Esophagus squamous epithelium (tissue), 5 donors: Measurements from ENCODE around the gene IDS. TPM values are rescaled to one million over a fixed set of nuclear protein-coding genes. Genes with fewer than 3 reads are reported as not detected.

Experiments used
- DNase-seq: peaks from one replicate; lab custom pipeline; 2025; lab: John Stamatoyannopoulos, UW
- H3K27ac ChIP-seq, 4 donors: fragments of 200-600 bp; sonication (generic); one replicate each; pipeline ENCODE4 v1.5.1; 2016 to 2019; ENCODE audit warnings: mild to moderate bottlenecking in 1 of 4
- H3K27me3 ChIP-seq, 4 donors: fragments of 200-600 bp; sonication (generic); 1 replicate in 3 of 4; 2 replicates in 1 of 4; pipeline versions ENCODE4 v1.5.1 to v1.6.0; 2017 to 2021; ENCODE audit warnings: antibody characterized with exemption in 1 of 4
- H3K36me3 ChIP-seq, 3 donors: fragments of 200-600 bp; sonication (generic); one replicate each; pipeline ENCODE4 v1.5.1; 2016 to 2019
- H3K4me1 ChIP-seq, 3 donors: fragments of 200-600 bp; sonication (generic); one replicate each; pipeline ENCODE4 v1.5.1; 2017 to 2019
- H3K4me3 ChIP-seq, 4 donors: fragments of 200-600 bp; sonication (generic); 1 replicate in 3 of 4; 2 replicates in 1 of 4; pipeline ENCODE4 v1.5.1; 2016 to 2019; ENCODE audit warnings: mild to moderate bottlenecking in 2 of 4, moderate library complexity in 1 of 4
- H3K9me3 ChIP-seq, 3 donors: fragments of 200-600 bp; sonication (generic); one replicate each; pipeline ENCODE4 v1.5.1; 2016 to 2019
- CTCF ChIP-seq, 6 experiments: fragments of 450-650 bp in 4 of 6; fragments of 200-600 bp in 2 of 6; sonication (generic) in 2 of 6; IDR thresholded peaks; one replicate each; pipeline ENCODE4 v1.5.1; 2016 to 2019; ENCODE audit warnings: antibody characterized with exemption in 6 of 6, mild to moderate bottlenecking in 4 of 6, moderate library complexity in 4 of 6
- POLR2A ChIP-seq, 4 donors: fragments of 450-650 bp; IDR thresholded peaks; one replicate each; pipeline ENCODE4 v1.6.1; 2017; ENCODE audit warnings: antibody characterized with exemption in 4 of 4, mild to moderate bottlenecking in 4 of 4, moderate library complexity in 3 of 4
- WGBS, 2 donors: methylation state at CpG; one replicate each; pipeline ENCODE4 v1.1.5; 2018; 5-methylcytosine and 5-hydroxymethylcytosine counted together
- intact Hi-C: fragments of 100-400 bp; cut with DNase I; formaldehyde crosslinking; loops from one replicate; pipeline ENCODE4 v1.15.0; 2022
- total RNA-seq, 4 donors: library from RNA; depleted of rRNA; stranded (reverse); fragments of >200 nt; gene quantifications; one replicate each; pipeline ENCODE4 v1.1.0, GENCODE V29; 2016
- donor health status: DM: yes; HTN: yes; CAD: no.

IDS gene
- total RNA-seq, 4 donors from 2014 or later: 24.8 to 46.0 (median 30.4) TPM

DNA sequence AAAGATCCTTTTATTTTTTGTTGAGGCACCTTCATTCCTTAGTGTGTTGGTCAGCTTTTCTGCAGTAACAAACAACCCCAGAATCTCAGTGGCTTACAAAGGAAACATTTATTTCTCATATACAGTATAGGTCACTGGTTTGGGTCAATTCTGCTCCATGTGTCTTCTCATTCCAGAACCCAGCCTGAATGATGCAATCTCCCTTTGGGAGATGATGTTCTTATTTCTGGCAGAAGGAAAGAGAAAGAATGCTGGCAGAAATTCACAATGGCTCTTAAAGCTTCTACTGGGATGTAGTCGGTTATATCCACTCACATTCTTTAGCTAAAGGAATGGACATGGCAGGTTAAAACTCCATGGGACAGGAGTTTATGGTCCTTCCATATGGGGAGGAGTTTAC, 42.3 kb downstream of the IDS start:
- Histone ChIP-seq H3K27ac (no peak overlapping the region), H3K27me3 (no peaks in the 10 kb centered on the region), H3K4me3 (no peak overlapping the region), H3K4me1 (no peaks in the 10 kb centered on the region), H3K36me3 (no peaks in the 10 kb centered on the region), H3K9me3 (no peaks in the 10 kb centered on the region)
- no peak for DNase-seq
- WGBS, 2 donors: 38 to 67% methylated on average over 1 of the region's 1 CpG
- intact Hi-C loops: no loop called here
- TF ChIP-seq CTCF (IDR thresholded peaks at IDR 0.05): no peak
- no peak for TF ChIP-seq POLR2A (IDR thresholded peaks at IDR 0.05)

DNA sequence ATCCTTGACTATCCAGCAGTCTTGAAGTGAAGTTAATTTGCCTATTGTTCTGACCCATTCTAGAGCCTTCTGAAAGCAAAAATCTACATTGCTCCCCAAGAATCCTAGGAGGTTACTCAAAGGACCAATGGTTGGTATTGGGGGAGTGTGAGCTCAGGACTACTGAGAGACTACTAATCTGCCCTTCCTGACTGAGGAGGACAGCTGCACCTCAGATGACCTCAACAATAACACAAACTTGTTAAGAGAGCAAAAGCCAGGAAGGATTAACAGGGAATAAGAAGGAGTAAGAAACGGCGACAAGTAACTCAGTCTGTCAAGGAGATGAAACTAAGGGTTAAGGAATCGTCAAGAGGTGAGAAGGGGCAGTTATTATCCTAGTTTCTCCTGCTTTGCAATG, 43.4 kb downstream of the IDS start:
- TF ChIP-seq POLR2A (IDR thresholded peaks at IDR 0.05) (no peak), CTCF (IDR thresholded peaks at IDR 0.05) (no peak)
- Histone ChIP-seq H3K27ac (no peak overlapping the region), H3K27me3 (no peaks in the 10 kb centered on the region), H3K4me3 (no peak overlapping the region), H3K36me3 (no peaks in the 10 kb centered on the region), H3K9me3 (no peaks in the 10 kb centered on the region), H3K4me1 (no peaks in the 10 kb centered on the region)
- intact Hi-C loops: no loop called here
- DNase-seq: no peak
- 31 to 66% methylated on average over 3 of the region's 3 CpGs for WGBS, 2 donors

GRCh38 chrX:149458586-149458985, 46.5 kb downstream of the IDS start:
- intact Hi-C loops: no loop called here
- no peak for DNase-seq
- no peaks in the 10 kb centered on the region for H3K4me1 ChIP-seq

DNA sequence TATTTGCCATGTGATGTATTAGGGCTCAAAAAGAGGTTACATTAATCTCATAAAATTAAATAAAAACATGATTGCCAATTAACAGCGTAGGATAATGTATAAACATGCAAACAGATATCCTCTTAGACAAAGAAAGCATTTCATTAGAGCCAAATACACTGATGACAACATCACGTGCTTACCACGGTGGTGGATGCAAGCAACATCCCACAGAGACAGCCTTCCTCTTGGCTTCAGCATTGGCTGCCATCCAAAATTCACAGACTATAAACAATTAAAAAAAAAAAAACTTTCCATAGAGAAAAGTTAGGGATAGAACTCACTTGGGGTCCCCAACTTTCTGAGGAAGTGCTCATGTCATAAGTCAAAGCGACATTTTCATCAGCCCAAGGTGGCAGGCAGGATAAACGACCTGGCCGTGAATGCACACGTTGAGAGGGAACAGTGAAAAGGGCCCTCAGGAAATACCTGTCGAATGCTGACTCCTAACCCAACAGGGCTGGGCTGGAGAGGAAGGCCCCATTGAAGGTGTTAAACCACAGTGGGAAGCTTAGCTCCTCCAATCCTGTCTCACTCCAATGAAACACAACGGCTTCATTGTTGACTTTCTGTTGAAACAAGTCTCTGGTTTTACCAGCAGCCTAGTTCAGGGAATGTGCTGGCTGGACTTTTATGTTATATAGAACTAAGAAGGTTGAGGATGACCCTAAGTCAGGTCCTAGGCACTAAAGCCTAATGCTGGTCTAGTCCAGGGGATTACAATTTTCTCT, 48.4 kb downstream of the IDS start:
- Histone ChIP-seq H3K4me1 (no peaks in the 10 kb centered on the region), H3K27me3 (no peaks in the 10 kb centered on the region), H3K4me3 (no peak overlapping the region), H3K9me3 (no peaks in the 10 kb centered on the region), H3K36me3 (no peaks in the 10 kb centered on the region), H3K27ac (no peak overlapping the region)
- WGBS, 2 donors: 43 to 48% methylated on average over 9 of the region's 9 CpGs
- no peak for DNase-seq
- no peak for TF ChIP-seq CTCF (IDR thresholded peaks at IDR 0.05)
- intact Hi-C loops: no loop called here

More at GRCh38 chrX:149458586-149458985, 46.5 kb downstream of the IDS start:
- TF ChIP-seq POLR2A (IDR thresholded peaks at IDR 0.05): no peak
- TF ChIP-seq CTCF (IDR thresholded peaks at IDR 0.05): no peak
- no peak overlapping the region for H3K4me3 ChIP-seq
- no peak overlapping the region for H3K27ac ChIP-seq
- H3K36me3 ChIP-seq: no peaks in the 10 kb centered on the region
- no peaks in the 10 kb centered on the region for H3K27me3 ChIP-seq
- no peaks in the 10 kb centered on the region for H3K9me3 ChIP-seq

GRCh38 chrX:149455934-149456333, 49.2 kb downstream of the IDS start:
- Histone ChIP-seq H3K4me1 (no peaks in the 10 kb centered on the region), H3K27me3 (no peaks in the 10 kb centered on the region), H3K27ac (no peak overlapping the region), H3K36me3 (no peaks in the 10 kb centered on the region), H3K4me3 (no peak overlapping the region), H3K9me3 (no peaks in the 10 kb centered on the region)
- no peak for DNase-seq
- intact Hi-C loops: no loop called here
- TF ChIP-seq POLR2A (IDR thresholded peaks at IDR 0.05) (no peak), CTCF (IDR thresholded peaks at IDR 0.05) (no peak)
